Tibial nerve (tissue), 4 donors: ENCODE results near the gene SHB. TPM values are rescaled to one million over a fixed set of nuclear protein-coding genes. Genes with fewer than 3 reads are reported as not detected.

Source experiments
- DNase-seq, 2 donors: peaks; one replicate each; pipeline ENCODE4 v3.0.0-alpha.2; 2019; ENCODE audit warnings: low spot score in 2 of 2
- H3K27ac ChIP-seq, 4 donors: fragments of 200-600 bp; sonication (generic) in 3 of 4; one replicate each; pipeline ENCODE4 v1.5.1; 2017 to 2019; ENCODE audit warnings: mild to moderate bottlenecking in 1 of 4
- H3K27me3 ChIP-seq, 2 donors: fragments of 200-600 bp; sonication (generic) in 1 of 2; one replicate each; pipeline versions ENCODE4 v1.5.1 to v1.6.0; 2017 to 2019
- H3K36me3 ChIP-seq, 3 donors: fragments of 200-600 bp; sonication (generic); one replicate each; pipeline ENCODE4 v1.5.1; 2018 to 2019
- H3K4me1 ChIP-seq, 4 donors: fragments of 200-600 bp; sonication (generic) in 3 of 4; one replicate each; pipeline ENCODE4 v1.5.1; 2017 to 2019
- H3K4me3 ChIP-seq, 4 donors: fragments of 200-600 bp; sonication (generic) in 3 of 4; one replicate each; pipeline ENCODE4 v1.5.1; 2017 to 2019; ENCODE audit warnings: mild to moderate bottlenecking in 1 of 4, moderate library complexity in 1 of 4
- H3K9me3 ChIP-seq, 4 donors: fragments of 200-600 bp; sonication (generic) in 3 of 4; one replicate each; pipeline ENCODE4 v1.5.1; 2017 to 2019
- CTCF ChIP-seq, 5 experiments: fragments of 200-600 bp in 3 of 5; fragments of 450-650 bp in 2 of 5; sonication (generic) in 3 of 5; IDR thresholded peaks; one replicate each; pipeline ENCODE4 v1.5.1; 2016 to 2019; ENCODE audit warnings: antibody characterized with exemption in 5 of 5, mild to moderate bottlenecking in 3 of 5, moderate library complexity in 2 of 5
- EP300 ChIP-seq, 2 donors: sonication (generic); formaldehyde crosslinking; IDR thresholded peaks; one replicate each; pipeline ENCODE4 v1.6.1; 2017; ENCODE audit warnings: antibody characterized with exemption in 2 of 2, mild to moderate bottlenecking in 1 of 2
- POLR2A ChIP-seq, 2 donors: fragments of 450-650 bp; IDR thresholded peaks; one replicate each; pipeline ENCODE4 v1.6.1; 2017; ENCODE audit warnings: antibody characterized with exemption in 2 of 2, mild to moderate bottlenecking in 2 of 2, moderate library complexity in 2 of 2
- WGBS, 2 donors: methylation state at CpG; one replicate each; pipeline ENCODE4 v1.1.5; 2018; 5-methylcytosine and 5-hydroxymethylcytosine counted together
- total RNA-seq, 4 donors: library from RNA; depleted of rRNA; stranded (reverse); fragments of >200 nt; gene quantifications; one replicate each; pipeline ENCODE4 v1.1.0, GENCODE V29; 2016

SHB gene
- total RNA-seq, 4 donors from 2014 or later, result 6.3 to 15.9 (median 11.6) TPM

- Histone ChIP-seq H3K27ac (no peak overlapping the region), H3K27me3 (no peaks in the 10 kb centered on the region), H3K36me3 (no peaks in the 10 kb centered on the region), H3K4me1 (peaks cover 0 to 6% (median under 1%) of the 10 kb centered on the region in 4 donors), H3K4me3 (no peak overlapping the region), H3K9me3 (no peaks in the 10 kb centered on the region)
- TF ChIP-seq EP300 (IDR thresholded peaks at IDR 0.05), result no peak
- DNase-seq, result no peak
- WGBS, 2 donors, result 79 to 80% methylated on average over 2 to 3 of the region's 3 CpGs
Observed at GRCh38 chr9:38053697-38054461, 15.1 kb downstream of the SHB start.

GRCh38 chr9:38051780-38052546, 17.1 kb downstream of the SHB start:
- Histone ChIP-seq H3K4me3 (no peak overlapping the region), H3K4me1 (peaks cover 0 to 21% (median 12%) of the 10 kb centered on the region in 4 donors), H3K27me3 (no peaks in the 10 kb centered on the region), H3K9me3 (no peaks in the 10 kb centered on the region), H3K27ac (no peak overlapping the region), H3K36me3 (no peaks in the 10 kb centered on the region)
- TF ChIP-seq CTCF (IDR thresholded peaks at IDR 0.05) (no peak), POLR2A (IDR thresholded peaks at IDR 0.05) (no peak), EP300 (IDR thresholded peaks at IDR 0.05) (no peak)
- 85 to 88% methylated on average over 19 of the region's 19 CpGs for WGBS, 2 donors
- DNase-seq, result no peak

- peaks cover 0 to 22% (median 14%) of the 10 kb centered on the region in 4 donors for H3K4me1 ChIP-seq
- H3K9me3 ChIP-seq, result no peaks in the 10 kb centered on the region
- TF ChIP-seq EP300 (IDR thresholded peaks at IDR 0.05) (no peak), POLR2A (IDR thresholded peaks at IDR 0.05) (no peak), CTCF (IDR thresholded peaks at IDR 0.05) (no peak)
- WGBS, 2 donors, result 58 to 59% methylated on average over 4 of the region's 4 CpGs
- DNase-seq, result no peak
- H3K27me3 ChIP-seq, result no peaks in the 10 kb centered on the region
- H3K36me3 ChIP-seq, result no peaks in the 10 kb centered on the region
- H3K4me3 ChIP-seq, result no peak overlapping the region
- H3K27ac ChIP-seq, result peak overlapping the region in 3 of 4 donors; percentile 38 to 63 (median 60)
Observed at GRCh38 chr9:38048316-38048969, 20.6 kb downstream of the SHB start.

- H3K27ac ChIP-seq, result peak overlapping the region in 3 of 4 donors; percentile 38 to 63 (median 60)
- peaks cover 0 to 22% (median 14%) of the 10 kb centered on the region in 4 donors for H3K4me1 ChIP-seq
- H3K27me3 ChIP-seq, result no peaks in the 10 kb centered on the region
- DNase-seq, result no peak
- H3K4me3 ChIP-seq, result no peak overlapping the region
- no peak for TF ChIP-seq CTCF (IDR thresholded peaks at IDR 0.05)
- peak in 1 of 2 donors; percentile 36 for TF ChIP-seq EP300 (IDR thresholded peaks at IDR 0.05)
- H3K9me3 ChIP-seq, result no peaks in the 10 kb centered on the region
- WGBS, 2 donors, result 30 to 38% methylated on average over 15 of the region's 15 CpGs
- no peaks in the 10 kb centered on the region for H3K36me3 ChIP-seq
Observed at GRCh38 chr9:38047301-38048251, 21.5 kb downstream of the SHB start.
